Measurements from ENCODE around the gene CDC14C. TPM values are rescaled to one million over a fixed set of nuclear protein-coding genes. Genes with fewer than 3 reads are reported as not detected.

CDC14C gene
- total RNA-seq, 1 donor from 2014 or later, result 0.22 TPM

DNA sequence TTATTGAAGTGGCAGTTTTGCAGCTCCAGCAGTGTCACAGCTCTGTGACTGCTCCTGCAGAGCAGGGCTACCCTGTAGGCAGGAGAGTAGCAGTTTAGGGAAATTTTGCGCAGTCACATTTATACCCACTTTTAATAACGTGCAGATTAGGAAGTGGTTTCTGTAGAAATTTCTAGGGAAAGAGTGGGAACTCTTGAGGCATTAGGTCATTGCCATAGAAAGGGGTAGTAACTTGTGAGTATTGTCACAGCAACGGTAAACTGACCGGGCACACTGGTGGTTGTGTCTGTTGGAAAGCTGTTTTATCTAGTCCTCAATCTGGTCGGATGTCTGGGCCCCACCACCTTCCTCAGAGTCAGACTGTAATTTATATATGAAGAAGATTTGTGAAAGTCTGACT is 51.9 kb downstream of the CDC14C start:
- Mint-ChIP-seq H3K27me3 (no peaks in the 10 kb centered on the region), H3K9me3 (ENCODE audit: low read depth) (no peaks in the 10 kb centered on the region), H3K4me1 (ENCODE audit: low read depth) (no peaks in the 10 kb centered on the region), H3K36me3 (ENCODE audit: insufficient read depth) (no peaks in the 10 kb centered on the region), H3K27ac (no peak overlapping the region), H3K4me3 (ENCODE audit: low read depth) (no peak overlapping the region)
- TF ChIP-seq, protein P1, sequence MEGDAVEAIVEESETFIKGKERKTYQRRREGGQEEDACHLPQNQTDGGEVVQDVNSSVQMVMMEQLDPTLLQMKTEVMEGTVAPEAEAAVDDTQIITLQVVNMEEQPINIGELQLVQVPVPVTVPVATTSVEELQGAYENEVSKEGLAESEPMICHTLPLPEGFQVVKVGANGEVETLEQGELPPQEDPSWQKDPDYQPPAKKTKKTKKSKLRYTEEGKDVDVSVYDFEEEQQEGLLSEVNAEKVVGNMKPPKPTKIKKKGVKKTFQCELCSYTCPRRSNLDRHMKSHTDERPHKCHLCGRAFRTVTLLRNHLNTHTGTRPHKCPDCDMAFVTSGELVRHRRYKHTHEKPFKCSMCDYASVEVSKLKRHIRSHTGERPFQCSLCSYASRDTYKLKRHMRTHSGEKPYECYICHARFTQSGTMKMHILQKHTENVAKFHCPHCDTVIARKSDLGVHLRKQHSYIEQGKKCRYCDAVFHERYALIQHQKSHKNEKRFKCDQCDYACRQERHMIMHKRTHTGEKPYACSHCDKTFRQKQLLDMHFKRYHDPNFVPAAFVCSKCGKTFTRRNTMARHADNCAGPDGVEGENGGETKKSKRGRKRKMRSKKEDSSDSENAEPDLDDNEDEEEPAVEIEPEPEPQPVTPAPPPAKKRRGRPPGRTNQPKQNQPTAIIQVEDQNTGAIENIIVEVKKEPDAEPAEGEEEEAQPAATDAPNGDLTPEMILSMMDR (IDR thresholded peaks at IDR 0.05; ENCODE audit: unreplicated experiment), result no peak
- no peak for DNase-seq (ENCODE audit: low spot score, unreplicated experiment)

DNA sequence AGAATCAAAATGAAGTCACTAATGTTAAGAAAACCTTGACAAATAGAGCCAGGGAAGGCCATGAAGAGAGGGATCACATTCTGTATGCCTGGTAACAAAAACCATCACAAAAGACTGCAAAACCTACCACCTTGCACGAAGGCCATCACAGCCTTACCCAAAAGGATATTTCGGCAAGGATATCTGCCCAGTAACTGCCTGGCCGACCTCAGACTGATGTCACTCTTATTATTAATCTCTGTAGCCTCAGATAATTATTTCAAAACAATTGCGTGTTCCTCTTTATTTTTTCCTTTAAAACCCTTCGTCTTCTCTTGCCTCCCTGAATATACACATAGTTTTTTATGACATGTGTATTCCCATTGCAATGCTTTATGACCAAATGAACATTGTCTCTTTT is 52.5 kb downstream of the CDC14C start:
- Mint-ChIP-seq H3K4me1 (ENCODE audit: low read depth) (no peaks in the 10 kb centered on the region), H3K27ac (no peak overlapping the region), H3K27me3 (no peaks in the 10 kb centered on the region), H3K4me3 (ENCODE audit: low read depth) (no peak overlapping the region), H3K9me3 (ENCODE audit: low read depth) (no peaks in the 10 kb centered on the region), H3K36me3 (ENCODE audit: insufficient read depth) (no peaks in the 10 kb centered on the region)
- TF ChIP-seq, protein P1 (IDR thresholded peaks at IDR 0.05; ENCODE audit: unreplicated experiment), result no peak
- DNase-seq (ENCODE audit: low spot score, unreplicated experiment), result no peak
